HPDE6-E6E7 (cell line): ENCODE measurements around the gene COL26A1.
"Not testable (repeated sequence)": the region's sequence is repeated elsewhere in the genome, so short reads cannot be mapped to it uniquely, and the experiment has no call there.

Source experiments
- DNase-seq: peaks from one replicate; pipeline ENCODE4 v3.0.0; 2011; ENCODE audit warnings: missing footprints; ENCODE audit errors: extremely low spot score

Gene COL26A1

GRCh38 chr7:101362334-101363195, at the start of gene COL26A1:
COL26A1 (plus strand) TSS chr7:101362875; CDS start chr7:101363033, 158 bp downstream.
- DNase-seq, result no peak

DNA sequence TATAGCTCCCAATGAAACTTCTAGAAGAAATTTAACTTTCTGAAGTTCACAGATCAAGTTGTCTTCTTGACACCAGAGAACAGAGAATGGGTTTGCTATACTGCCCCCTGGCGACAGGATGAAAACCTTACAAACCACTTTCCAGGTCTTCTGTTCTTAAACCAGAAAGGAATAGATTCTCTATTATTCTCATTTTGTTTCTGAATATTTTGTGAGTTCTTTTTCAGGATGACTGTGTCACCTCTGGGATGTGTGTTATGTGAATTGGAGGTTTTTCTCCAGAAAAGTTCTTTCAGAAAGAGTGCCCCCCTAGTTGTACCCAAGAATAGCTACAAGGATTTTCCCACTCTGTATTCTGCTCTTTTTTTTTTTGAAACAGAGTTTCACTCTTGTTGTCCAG, 47.3 kb upstream of the COL26A1 start:
- DNase-seq, result no peak

- no peak for DNase-seq
Measured at GRCh38 chr7:101319401-101319800, 43.3 kb upstream of the COL26A1 start.

- DNase-seq, result peak; percentile 64
Measured at GRCh38 chr7:101321491-101322401, 40.9 kb upstream of the COL26A1 start, which contains the start of gene IFT22. IFT22 (minus strand) TSS chr7:101321812; CDS start chr7:101321709, 103 bp downstream.

GRCh38 chr7:101328159-101328558, 34.5 kb upstream of the COL26A1 start:
- no peak for DNase-seq

DNA sequence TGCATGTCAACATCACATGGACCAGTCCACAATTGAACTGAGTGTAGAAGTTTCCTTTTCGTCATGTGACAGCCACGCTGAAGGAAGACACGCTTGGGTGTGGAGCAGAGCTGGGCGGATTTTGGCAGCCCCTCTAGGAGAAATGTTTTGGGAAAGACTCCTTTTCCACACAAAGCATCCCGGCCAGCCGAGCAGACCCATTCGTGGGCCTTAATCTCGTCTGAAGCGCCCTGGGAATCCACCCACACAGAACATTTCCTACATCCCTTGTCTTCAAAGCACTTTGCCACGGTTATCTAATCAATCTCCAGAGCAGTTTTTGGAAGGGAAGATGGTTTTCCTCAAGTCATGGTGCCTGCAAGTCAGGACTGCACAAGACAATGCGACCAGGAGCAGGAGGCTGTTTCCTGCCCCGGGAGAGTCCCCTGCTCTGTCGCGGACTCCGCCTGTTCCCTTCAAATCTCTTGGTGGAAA, 32.6 kb upstream of the COL26A1 start:
- DNase-seq, result no peak

DNA sequence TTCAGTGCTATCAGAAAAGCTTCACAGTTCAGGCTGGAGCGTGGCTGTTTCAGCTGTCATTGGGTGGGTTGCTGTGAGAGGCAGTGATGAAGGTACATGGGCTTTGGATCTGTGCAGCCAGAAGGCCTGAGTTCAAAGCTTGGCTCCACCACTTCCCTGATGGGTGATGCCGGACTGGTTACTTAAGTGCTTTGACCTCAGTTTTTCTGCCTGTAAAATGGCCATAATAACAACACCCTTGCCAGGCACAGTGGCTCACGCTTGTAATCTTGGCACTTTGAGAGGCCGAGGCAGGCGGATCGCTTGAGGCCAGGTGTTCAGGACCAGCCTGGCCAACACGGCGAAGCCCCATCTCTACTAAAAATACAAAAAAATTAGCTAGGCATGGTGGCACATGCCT, 30.6 kb upstream of the COL26A1 start:
- no peak for DNase-seq

- no peak for DNase-seq
Measured at GRCh38 chr7:101333912-101334311, 28.8 kb upstream of the COL26A1 start.

DNA sequence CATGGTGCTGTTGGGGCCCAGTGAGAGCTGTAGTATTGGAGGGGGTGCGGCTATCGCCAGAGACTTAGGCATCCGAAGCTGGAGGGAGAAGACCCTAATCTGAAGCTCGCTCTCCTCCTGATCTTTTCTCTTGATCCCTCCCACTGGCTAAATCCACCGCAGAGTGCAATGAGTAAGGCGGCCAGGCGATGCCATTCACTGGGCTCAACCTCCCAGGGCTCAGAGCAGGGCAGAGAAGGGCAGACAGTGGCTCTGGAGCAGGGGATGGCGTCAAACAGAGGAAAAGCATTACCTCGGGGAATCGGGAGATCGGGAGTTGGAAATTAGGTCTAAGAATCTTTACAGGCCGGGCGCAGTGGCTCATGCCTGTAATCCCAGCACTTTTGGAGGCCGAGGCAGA, 22.3 kb upstream of the COL26A1 start:
- no peak for DNase-seq

DNA sequence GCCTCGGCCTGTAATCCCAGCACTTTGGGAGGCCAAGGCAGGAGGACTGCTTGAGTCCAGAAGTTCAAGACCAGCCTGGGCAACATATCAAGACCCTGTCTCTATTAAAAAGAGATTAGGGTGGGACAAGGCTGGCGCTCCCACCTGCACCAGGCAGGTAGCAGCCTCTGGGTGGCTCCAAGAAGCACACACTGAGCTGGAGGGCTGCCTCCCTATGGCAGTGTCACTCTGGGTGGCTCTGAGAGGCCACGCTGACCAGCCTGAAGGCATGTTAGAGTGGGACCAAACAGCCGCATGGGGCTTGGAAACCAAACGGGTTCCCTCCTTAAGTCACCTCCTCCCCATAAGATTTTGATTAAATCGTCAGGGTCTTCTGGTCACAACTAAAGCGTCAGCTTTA, 19.8 kb upstream of the COL26A1 start:
- no peak for DNase-seq

DNA sequence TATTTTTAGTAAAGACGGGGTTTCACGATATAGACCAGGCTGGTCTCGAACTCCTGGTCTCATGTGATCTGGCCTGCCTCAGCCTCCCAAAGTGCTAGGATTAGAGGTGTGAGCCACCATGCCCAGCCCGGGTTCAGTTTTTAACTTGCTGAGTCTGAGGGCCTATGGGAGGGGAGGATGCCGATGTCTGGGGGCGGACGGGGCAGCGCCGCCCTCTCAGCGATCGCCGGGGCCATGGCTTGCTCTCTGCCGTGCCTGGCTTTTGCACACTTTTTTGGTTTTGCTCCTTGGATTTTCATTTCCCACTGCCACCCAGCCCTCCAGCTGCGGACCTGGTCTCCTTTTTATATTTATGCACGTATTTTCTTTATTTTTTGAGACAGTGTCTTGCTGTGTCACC, 15.2 kb upstream of the COL26A1 start:
- no peak for DNase-seq

DNA sequence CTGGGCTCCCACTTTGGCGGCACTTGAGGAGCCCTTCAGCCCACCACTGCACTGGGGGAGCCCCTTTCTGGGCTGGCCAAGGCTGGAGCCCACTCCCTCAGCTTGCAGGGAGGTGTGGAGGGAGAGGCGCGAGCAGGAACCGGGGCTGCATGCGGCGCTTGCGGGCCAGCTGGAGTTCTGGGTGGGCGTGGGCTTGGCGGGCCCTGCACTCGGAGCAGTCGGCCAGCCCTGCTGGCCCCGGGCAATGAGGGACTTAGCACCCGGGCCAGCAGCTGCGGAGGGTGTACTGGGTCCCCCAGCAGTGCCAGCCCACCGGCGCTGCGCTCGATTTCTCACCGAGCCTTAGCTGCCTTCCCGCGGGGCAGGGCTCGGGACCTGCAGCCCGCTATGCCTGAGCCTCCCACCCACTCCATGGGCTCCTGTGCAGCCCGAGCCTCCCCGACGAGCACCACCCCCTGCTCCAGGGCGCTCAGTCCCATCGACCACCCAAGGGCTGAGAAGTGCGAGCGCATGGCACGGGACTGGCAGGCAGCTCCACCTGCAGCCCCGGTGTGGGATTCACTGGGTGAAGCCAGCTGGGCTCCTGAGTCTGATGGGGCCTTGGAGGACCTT, 14.1 kb upstream of the COL26A1 start:
- not testable (repeated sequence) for DNase-seq

- DNase-seq, result not testable (repeated sequence)
Measured at GRCh38 chr7:101349300-101349699, 13.4 kb upstream of the COL26A1 start.

GRCh38 chr7:101352920-101353308, 9.8 kb upstream of the COL26A1 start:
- no peak for DNase-seq

- no peak for DNase-seq
Measured at GRCh38 chr7:101357433-101357832, 5.2 kb upstream of the COL26A1 start.

- DNase-seq, result no peak
Measured at GRCh38 chr7:101363196-101363733, 590 bp downstream of the COL26A1 start.

DNA sequence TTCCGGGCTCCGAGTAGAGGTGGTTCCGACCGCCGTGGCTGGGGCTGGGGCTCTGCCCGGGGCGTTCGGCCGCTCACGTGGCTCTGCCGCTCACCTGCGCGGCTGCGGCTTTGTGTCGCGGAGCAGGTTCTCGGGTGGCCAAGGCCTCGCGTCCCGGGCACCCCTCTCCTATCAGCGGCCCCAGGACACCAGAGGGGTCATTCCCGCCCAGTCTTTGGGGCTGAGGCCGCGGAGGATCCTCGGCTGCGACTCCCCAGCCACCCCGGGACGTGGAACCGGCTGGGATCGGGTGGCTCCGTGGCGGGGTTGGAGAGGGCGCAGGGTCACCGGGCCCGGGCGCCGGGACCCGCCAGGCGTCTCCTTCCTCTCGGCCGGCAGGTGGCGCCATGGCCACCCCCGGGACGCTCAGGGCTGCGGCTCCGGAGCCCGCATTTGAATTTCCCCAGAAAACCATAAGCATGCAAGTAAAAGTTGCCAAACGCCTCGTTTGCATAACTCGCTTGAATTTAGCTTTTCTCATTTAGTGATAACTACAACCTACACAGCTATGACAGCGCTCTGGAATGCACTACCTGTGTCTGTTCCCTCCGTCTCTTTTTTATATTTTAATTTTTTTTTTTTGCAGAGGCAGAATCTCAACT, 1.2 kb downstream of the COL26A1 start:
- DNase-seq, result peak; percentile 55

- no peak for DNase-seq
Measured at GRCh38 chr7:101365956-101366355, 3.3 kb downstream of the COL26A1 start.

DNA sequence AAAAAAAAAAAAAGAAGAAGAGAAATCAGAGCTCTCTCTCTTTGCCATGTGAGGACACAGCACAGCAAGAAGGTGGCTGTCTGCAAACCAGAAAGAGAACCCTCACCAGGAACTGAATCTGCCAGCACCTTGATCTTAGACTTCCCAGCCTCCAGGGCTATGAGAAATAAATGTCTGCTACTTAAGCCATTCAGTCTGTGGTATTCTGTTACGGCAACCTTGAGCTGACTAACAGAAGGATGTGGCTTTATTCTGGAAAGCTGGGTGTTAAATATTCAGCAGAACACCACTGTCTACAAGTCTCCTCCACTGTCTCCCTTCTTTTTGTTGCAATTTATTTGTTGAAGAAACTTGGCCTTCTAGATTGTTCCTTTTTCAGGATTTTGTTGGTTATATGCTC, 5.0 kb downstream of the COL26A1 start:
- no peak for DNase-seq

DNA sequence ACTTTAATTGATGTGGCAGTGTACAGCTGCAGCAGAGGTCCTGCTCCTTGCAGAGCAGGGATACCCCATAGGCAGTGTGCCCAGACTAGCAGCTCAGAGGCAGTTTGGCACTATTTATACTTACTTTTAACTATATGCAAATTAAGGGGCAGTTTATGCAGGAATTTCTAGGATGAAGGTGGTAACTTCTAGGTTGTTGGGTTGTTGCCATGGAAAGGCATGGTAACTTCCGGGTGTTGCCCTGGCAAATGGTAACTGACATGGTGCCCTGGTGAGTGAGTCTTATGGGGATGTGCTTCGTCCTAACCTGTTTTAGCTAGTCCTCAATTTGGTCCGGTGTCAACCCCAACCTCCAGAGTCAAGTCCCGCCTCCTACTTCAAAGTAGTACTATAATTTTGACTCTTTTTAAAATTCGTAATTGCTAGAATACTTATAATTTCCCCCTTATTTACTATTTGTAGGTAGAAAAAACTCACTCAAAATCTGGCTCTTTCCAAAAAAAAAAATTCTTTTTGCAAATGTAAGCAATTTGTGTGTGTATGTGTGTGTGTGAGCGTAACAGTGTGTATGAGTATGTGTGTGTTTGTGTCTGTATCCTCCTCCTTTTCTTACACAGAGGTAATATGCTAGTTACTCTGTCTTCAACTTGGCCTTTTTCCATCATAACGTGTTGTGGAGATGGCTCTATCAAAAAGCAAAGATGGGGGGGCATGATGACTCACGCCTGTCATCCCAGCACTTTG, 5.9 kb downstream of the COL26A1 start:
- no peak for DNase-seq
